ENCODE data around the gene TOR2A. TPM values are rescaled to one million over a fixed set of nuclear protein-coding genes. Genes with fewer than 3 reads are reported as not detected.
A peak's percentile ranks its signal among the peaks of the same experiment; 100 is the strongest.

The TOR2A gene
- total and polyA plus RNA-seq, 9 of the 15 experiments (the other 6 are each of a cell fraction or from before 2014, with no cell fraction given), result 0.80 to 25.9 (median 11.1) TPM

DNA sequence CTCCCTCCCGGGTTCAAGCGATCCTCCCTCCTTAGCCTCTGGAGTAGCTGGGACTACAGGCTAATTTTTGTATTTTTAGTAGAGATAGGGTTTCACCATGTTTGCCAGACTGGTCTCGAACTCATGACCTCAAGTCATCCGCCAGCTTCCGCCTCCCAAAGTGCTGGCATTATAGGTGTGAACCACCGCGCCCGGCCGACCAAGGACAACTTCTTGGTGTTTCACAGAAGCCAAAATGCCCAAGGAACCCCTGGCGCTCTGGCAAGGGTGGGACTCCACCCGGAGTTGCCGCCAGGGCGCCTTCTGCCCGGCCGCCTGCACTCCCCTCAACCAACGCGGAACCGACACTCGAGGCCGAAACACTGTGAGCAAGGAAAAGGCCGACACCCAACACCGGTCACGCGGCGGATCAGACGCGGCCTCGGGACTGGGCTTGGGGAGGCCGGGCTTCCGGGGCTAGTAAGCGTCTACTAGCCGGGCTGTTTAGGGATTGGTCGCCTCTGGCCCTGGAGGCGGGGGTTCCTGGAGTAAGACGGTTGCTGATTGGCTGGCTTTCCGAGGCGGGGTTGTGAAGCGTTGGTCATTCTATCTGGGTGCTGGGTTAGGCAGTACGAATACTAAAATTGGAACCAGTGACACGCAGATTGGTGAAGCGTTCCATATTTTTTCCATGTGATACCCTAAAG is 36.0 kb downstream of the TOR2A start (continued):
- TF ChIP-seq, protein P1, sequence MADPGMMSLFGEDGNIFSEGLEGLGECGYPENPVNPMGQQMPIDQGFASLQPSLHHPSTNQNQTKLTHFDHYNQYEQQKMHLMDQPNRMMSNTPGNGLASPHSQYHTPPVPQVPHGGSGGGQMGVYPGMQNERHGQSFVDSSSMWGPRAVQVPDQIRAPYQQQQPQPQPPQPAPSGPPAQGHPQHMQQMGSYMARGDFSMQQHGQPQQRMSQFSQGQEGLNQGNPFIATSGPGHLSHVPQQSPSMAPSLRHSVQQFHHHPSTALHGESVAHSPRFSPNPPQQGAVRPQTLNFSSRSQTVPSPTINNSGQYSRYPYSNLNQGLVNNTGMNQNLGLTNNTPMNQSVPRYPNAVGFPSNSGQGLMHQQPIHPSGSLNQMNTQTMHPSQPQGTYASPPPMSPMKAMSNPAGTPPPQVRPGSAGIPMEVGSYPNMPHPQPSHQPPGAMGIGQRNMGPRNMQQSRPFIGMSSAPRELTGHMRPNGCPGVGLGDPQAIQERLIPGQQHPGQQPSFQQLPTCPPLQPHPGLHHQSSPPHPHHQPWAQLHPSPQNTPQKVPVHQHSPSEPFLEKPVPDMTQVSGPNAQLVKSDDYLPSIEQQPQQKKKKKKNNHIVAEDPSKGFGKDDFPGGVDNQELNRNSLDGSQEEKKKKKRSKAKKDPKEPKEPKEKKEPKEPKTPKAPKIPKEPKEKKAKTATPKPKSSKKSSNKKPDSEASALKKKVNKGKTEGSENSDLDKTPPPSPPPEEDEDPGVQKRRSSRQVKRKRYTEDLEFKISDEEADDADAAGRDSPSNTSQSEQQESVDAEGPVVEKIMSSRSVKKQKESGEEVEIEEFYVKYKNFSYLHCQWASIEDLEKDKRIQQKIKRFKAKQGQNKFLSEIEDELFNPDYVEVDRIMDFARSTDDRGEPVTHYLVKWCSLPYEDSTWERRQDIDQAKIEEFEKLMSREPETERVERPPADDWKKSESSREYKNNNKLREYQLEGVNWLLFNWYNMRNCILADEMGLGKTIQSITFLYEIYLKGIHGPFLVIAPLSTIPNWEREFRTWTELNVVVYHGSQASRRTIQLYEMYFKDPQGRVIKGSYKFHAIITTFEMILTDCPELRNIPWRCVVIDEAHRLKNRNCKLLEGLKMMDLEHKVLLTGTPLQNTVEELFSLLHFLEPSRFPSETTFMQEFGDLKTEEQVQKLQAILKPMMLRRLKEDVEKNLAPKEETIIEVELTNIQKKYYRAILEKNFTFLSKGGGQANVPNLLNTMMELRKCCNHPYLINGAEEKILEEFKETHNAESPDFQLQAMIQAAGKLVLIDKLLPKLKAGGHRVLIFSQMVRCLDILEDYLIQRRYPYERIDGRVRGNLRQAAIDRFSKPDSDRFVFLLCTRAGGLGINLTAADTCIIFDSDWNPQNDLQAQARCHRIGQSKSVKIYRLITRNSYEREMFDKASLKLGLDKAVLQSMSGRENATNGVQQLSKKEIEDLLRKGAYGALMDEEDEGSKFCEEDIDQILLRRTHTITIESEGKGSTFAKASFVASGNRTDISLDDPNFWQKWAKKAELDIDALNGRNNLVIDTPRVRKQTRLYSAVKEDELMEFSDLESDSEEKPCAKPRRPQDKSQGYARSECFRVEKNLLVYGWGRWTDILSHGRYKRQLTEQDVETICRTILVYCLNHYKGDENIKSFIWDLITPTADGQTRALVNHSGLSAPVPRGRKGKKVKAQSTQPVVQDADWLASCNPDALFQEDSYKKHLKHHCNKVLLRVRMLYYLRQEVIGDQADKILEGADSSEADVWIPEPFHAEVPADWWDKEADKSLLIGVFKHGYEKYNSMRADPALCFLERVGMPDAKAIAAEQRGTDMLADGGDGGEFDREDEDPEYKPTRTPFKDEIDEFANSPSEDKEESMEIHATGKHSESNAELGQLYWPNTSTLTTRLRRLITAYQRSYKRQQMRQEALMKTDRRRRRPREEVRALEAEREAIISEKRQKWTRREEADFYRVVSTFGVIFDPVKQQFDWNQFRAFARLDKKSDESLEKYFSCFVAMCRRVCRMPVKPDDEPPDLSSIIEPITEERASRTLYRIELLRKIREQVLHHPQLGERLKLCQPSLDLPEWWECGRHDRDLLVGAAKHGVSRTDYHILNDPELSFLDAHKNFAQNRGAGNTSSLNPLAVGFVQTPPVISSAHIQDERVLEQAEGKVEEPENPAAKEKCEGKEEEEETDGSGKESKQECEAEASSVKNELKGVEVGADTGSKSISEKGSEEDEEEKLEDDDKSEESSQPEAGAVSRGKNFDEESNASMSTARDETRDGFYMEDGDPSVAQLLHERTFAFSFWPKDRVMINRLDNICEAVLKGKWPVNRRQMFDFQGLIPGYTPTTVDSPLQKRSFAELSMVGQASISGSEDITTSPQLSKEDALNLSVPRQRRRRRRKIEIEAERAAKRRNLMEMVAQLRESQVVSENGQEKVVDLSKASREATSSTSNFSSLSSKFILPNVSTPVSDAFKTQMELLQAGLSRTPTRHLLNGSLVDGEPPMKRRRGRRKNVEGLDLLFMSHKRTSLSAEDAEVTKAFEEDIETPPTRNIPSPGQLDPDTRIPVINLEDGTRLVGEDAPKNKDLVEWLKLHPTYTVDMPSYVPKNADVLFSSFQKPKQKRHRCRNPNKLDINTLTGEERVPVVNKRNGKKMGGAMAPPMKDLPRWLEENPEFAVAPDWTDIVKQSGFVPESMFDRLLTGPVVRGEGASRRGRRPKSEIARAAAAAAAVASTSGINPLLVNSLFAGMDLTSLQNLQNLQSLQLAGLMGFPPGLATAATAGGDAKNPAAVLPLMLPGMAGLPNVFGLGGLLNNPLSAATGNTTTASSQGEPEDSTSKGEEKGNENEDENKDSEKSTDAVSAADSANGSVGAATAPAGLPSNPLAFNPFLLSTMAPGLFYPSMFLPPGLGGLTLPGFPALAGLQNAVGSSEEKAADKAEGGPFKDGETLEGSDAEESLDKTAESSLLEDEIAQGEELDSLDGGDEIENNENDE (IDR thresholded peaks at IDR 0.05; ENCODE audit: low read depth, low read length), result no peak
- TF ChIP-seq SP1 (CRISPR knock-in tag; IDR thresholded peaks at IDR 0.05) (0 out of 2 replicates have a peak, but pooled peaks have one; percentile 55), NCOA6 (IDR thresholded peaks at IDR 0.05) (no peak), ZNF583 (CRISPR knock-in tag; IDR thresholded peaks at IDR 0.05) (peak; percentile 77; the same call in 1 of the 2 replicates), CCAR2 (IDR thresholded peaks at IDR 0.05; ENCODE audit: low read depth, low read length) (no peak)
- TF ChIP-seq, protein P2, sequence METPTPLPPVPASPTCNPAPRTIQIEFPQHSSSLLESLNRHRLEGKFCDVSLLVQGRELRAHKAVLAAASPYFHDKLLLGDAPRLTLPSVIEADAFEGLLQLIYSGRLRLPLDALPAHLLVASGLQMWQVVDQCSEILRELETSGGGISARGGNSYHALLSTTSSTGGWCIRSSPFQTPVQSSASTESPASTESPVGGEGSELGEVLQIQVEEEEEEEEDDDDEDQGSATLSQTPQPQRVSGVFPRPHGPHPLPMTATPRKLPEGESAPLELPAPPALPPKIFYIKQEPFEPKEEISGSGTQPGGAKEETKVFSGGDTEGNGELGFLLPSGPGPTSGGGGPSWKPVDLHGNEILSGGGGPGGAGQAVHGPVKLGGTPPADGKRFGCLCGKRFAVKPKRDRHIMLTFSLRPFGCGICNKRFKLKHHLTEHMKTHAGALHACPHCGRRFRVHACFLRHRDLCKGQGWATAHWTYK (CRISPR knock-in tag; IDR thresholded peaks at IDR 0.05), result peak; percentile 85
- TF ChIP-seq, protein P3, sequence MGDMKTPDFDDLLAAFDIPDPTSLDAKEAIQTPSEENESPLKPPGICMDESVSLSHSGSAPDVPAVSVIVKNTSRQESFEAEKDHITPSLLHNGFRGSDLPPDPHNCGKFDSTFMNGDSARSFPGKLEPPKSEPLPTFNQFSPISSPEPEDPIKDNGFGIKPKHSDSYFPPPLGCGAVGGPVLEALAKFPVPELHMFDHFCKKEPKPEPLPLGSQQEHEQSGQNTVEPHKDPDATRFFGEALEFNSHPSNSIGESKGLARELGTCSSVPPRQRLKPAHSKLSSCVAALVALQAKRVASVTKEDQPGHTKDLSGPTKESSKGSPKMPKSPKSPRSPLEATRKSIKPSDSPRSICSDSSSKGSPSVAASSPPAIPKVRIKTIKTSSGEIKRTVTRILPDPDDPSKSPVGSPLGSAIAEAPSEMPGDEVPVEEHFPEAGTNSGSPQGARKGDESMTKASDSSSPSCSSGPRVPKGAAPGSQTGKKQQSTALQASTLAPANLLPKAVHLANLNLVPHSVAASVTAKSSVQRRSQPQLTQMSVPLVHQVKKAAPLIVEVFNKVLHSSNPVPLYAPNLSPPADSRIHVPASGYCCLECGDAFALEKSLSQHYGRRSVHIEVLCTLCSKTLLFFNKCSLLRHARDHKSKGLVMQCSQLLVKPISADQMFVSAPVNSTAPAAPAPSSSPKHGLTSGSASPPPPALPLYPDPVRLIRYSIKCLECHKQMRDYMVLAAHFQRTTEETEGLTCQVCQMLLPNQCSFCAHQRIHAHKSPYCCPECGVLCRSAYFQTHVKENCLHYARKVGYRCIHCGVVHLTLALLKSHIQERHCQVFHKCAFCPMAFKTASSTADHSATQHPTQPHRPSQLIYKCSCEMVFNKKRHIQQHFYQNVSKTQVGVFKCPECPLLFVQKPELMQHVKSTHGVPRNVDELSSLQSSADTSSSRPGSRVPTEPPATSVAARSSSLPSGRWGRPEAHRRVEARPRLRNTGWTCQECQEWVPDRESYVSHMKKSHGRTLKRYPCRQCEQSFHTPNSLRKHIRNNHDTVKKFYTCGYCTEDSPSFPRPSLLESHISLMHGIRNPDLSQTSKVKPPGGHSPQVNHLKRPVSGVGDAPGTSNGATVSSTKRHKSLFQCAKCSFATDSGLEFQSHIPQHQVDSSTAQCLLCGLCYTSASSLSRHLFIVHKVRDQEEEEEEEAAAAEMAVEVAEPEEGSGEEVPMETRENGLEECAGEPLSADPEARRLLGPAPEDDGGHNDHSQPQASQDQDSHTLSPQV (IDR thresholded peaks at IDR 0.05), result peak; percentile 99
- TF ChIP-seq, protein P4, sequence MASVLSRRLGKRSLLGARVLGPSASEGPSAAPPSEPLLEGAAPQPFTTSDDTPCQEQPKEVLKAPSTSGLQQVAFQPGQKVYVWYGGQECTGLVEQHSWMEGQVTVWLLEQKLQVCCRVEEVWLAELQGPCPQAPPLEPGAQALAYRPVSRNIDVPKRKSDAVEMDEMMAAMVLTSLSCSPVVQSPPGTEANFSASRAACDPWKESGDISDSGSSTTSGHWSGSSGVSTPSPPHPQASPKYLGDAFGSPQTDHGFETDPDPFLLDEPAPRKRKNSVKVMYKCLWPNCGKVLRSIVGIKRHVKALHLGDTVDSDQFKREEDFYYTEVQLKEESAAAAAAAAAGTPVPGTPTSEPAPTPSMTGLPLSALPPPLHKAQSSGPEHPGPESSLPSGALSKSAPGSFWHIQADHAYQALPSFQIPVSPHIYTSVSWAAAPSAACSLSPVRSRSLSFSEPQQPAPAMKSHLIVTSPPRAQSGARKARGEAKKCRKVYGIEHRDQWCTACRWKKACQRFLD (CRISPR knock-in tag; IDR thresholded peaks at IDR 0.05), result peak; percentile 91
